NB4 (cell line): ENCODE data around the gene MDFIC2.

ENCODE experiments used
- MYC ChIP-seq: IDR thresholded peaks from 2 replicates; pipeline ENCODE4 v1.6.1; 2011; ENCODE audit warnings: low read depth, low read length
- POLR2A ChIP-seq: IDR thresholded peaks from 2 replicates; pipeline ENCODE4 v1.6.1; 2011; ENCODE audit warnings: mild to moderate bottlenecking; ENCODE audit not compliant: insufficient read length; ENCODE audit errors: extremely low read depth
- TF ChIP-seq, protein P1 (sequence below): IDR thresholded peaks from one replicate; pipeline ENCODE4 v1.5.1; 2012; ENCODE audit warnings: low read depth, low read length
- TF ChIP-seq, protein P2 (sequence below): IDR thresholded peaks from 2 replicates; pipeline ENCODE4 v1.6.1; 2011; ENCODE audit warnings: low read depth, low read length

DNA sequence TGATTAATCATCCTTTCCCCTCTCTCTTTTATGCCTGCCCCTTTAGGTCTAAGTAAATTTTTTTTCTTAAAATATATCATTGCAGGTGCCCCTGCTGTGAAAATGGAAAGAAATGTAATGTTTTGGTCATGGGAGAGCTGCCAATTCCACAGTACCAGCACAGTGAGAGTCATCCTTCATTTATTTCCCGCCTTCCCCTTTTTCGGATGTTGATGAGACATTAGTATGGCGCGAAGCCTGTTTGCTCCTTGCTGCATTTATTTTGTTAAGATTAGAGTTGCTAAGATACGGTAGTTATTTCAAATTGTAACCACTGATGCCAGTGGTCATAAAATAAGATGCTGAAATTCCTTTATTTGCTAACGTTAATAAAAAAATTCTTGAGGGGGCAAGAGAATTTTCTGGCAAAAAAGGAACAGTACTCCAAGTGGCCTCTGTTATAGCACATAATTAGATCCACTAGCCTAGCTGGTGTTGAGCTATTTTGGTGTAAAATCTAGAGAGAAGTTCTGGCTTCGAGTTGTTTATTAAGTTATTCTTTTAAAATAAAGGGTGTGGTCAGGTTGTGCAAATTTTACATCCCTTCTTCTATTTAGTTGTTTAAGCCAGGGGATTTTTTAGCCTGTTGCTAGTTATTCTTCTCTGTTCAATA is 62.8 kb downstream of the MDFIC2 start:
- TF ChIP-seq, protein P1, sequence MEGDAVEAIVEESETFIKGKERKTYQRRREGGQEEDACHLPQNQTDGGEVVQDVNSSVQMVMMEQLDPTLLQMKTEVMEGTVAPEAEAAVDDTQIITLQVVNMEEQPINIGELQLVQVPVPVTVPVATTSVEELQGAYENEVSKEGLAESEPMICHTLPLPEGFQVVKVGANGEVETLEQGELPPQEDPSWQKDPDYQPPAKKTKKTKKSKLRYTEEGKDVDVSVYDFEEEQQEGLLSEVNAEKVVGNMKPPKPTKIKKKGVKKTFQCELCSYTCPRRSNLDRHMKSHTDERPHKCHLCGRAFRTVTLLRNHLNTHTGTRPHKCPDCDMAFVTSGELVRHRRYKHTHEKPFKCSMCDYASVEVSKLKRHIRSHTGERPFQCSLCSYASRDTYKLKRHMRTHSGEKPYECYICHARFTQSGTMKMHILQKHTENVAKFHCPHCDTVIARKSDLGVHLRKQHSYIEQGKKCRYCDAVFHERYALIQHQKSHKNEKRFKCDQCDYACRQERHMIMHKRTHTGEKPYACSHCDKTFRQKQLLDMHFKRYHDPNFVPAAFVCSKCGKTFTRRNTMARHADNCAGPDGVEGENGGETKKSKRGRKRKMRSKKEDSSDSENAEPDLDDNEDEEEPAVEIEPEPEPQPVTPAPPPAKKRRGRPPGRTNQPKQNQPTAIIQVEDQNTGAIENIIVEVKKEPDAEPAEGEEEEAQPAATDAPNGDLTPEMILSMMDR: no peak
- no peak for TF ChIP-seq POLR2A
- TF ChIP-seq, protein P2, sequence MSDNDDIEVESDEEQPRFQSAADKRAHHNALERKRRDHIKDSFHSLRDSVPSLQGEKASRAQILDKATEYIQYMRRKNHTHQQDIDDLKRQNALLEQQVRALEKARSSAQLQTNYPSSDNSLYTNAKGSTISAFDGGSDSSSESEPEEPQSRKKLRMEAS: no peak
- TF ChIP-seq MYC: no peak
